Measurements from ENCODE around the gene TESK2. TPM values are rescaled to one million over a fixed set of nuclear protein-coding genes. Genes with fewer than 3 reads are reported as not detected.

Gene TESK2
- total and polyA plus RNA-seq, 2 donors from 2014 or later = 1.6 to 2.7 TPM

- DNase-seq (no peak), FAIRE-seq (no peak)
- Histone ChIP-seq H3K9me3 (ENCODE audit: control insufficient read depth in 2 of 3, insufficient read depth in 1 of 3, low read length in 3 of 3) (no peaks in the 10 kb centered on the region), H3K9ac (ENCODE audit: low read length in 3 of 3) (no peak overlapping the region), H3K27me3 (ENCODE audit: control insufficient read depth, insufficient read depth, low read length) (no peaks in the 10 kb centered on the region), H3K4me1 (ENCODE audit: control insufficient read depth in 2 of 3, insufficient read depth in 2 of 3, low read depth in 1 of 3, low read length in 3 of 3) (no peaks in the 10 kb centered on the region), H3K27ac (ENCODE audit: low read depth in 2 of 2, low read length in 2 of 2) (no peak overlapping the region), H3K4me3 (ENCODE audit: low read length in 3 of 3) (no peak overlapping the region), H3K36me3 (ENCODE audit: control insufficient read depth in 2 of 3, insufficient read depth in 3 of 3, low read length in 3 of 3) (no peaks in the 10 kb centered on the region)
- intact Hi-C loops (cut with DNase I) = no loop called here
- no peak for TF ChIP-seq CTCF (IDR thresholded peaks at IDR 0.05; ENCODE audit: borderline replicate concordance, extremely low read depth, insufficient read depth)
These were observed 46.3 kb downstream of the TESK2 start for GRCh38 chr1:45444609-45445131.

GRCh38 chr1:45443580-45444446 is 47.1 kb downstream of the TESK2 start:
- Histone ChIP-seq H3K4me1 (ENCODE audit: control insufficient read depth in 2 of 3, insufficient read depth in 2 of 3, low read depth in 1 of 3, low read length in 3 of 3) (no peaks in the 10 kb centered on the region), H3K4me3 (ENCODE audit: low read length in 3 of 3) (no peak overlapping the region), H3K9me3 (ENCODE audit: control insufficient read depth in 2 of 3, insufficient read depth in 1 of 3, low read length in 3 of 3) (no peaks in the 10 kb centered on the region), H3K36me3 (ENCODE audit: control insufficient read depth in 2 of 3, insufficient read depth in 3 of 3, low read length in 3 of 3) (no peaks in the 10 kb centered on the region), H3K27me3 (ENCODE audit: control insufficient read depth, insufficient read depth, low read length) (no peaks in the 10 kb centered on the region), H3K9ac (ENCODE audit: low read length in 3 of 3) (no peak overlapping the region), H3K27ac (ENCODE audit: low read depth in 2 of 2, low read length in 2 of 2) (no peak overlapping the region)
- DNase-seq (no peak), FAIRE-seq (no peak)
- TF ChIP-seq CTCF (IDR thresholded peaks at IDR 0.05; ENCODE audit: borderline replicate concordance, extremely low read depth, insufficient read depth) = no peak
- intact Hi-C loops (cut with DNase I) = no loop called here

GRCh38 chr1:45442272-45442671 is 48.7 kb downstream of the TESK2 start:
- Histone ChIP-seq H3K4me1 (ENCODE audit: control insufficient read depth in 2 of 3, insufficient read depth in 2 of 3, low read depth in 1 of 3, low read length in 3 of 3) (no peaks in the 10 kb centered on the region), H3K4me3 (ENCODE audit: low read length in 3 of 3) (no peak overlapping the region), H3K27me3 (ENCODE audit: control insufficient read depth, insufficient read depth, low read length) (no peaks in the 10 kb centered on the region), H3K9me3 (ENCODE audit: control insufficient read depth in 2 of 3, insufficient read depth in 1 of 3, low read length in 3 of 3) (no peaks in the 10 kb centered on the region), H3K9ac (ENCODE audit: low read length in 3 of 3) (no peak overlapping the region), H3K36me3 (ENCODE audit: control insufficient read depth in 2 of 3, insufficient read depth in 3 of 3, low read length in 3 of 3) (no peaks in the 10 kb centered on the region), H3K27ac (ENCODE audit: low read depth in 2 of 2, low read length in 2 of 2) (no peak overlapping the region)
- TF ChIP-seq CTCF (IDR thresholded peaks at IDR 0.05; ENCODE audit: borderline replicate concordance, extremely low read depth, insufficient read depth) = no peak
- FAIRE-seq (no peak), DNase-seq (no peak)
- intact Hi-C loops (cut with DNase I) = no loop called here
